Activated T-helper 17 cell treated with anti-CD3 and anti-CD28 coated beads, Interleukin-2, amount 50 U/mL, for 72 hours (primary cell): Measurements from ENCODE around the gene GABRR2. TPM values are rescaled to one million over a fixed set of nuclear protein-coding genes. Genes with fewer than 3 reads are reported as not detected.

Experiments
- ATAC-seq: fragments of 150-1000 bp; cut with Tn5 transposase; replicated peaks from 2 replicates; pipeline ENCODE4 v1.10.0; 2021; ENCODE audit warnings: mild to moderate bottlenecking, moderate library complexity
- H3K27ac Mint-ChIP-seq: one replicate; pipeline ENCODE4 v1.8.0; 2022; ENCODE audit warnings: mixed read lengths
- H3K27me3 Mint-ChIP-seq: one replicate; pipeline ENCODE4 v1.8.0; 2022; ENCODE audit warnings: mixed read lengths
- H3K36me3 Mint-ChIP-seq: one replicate; pipeline ENCODE4 v1.8.0; 2022; ENCODE audit warnings: low read depth, mild to moderate bottlenecking, mixed read lengths
- H3K4me1 Mint-ChIP-seq: one replicate; pipeline ENCODE4 v1.8.0; 2022; ENCODE audit warnings: mixed read lengths
- H3K4me3 Mint-ChIP-seq: one replicate; pipeline ENCODE4 v1.8.0; 2022; ENCODE audit warnings: mild to moderate bottlenecking, mixed read lengths
- H3K9me3 Mint-ChIP-seq: one replicate; pipeline ENCODE4 v1.8.0; 2022; ENCODE audit warnings: mixed read lengths
- total RNA-seq, 2 donors: library from RNA; stranded (reverse); gene quantifications; one replicate each; pipeline ENCODE4 v1.2.3, GENCODE V29; 2022

Gene GABRR2
- total RNA-seq, 2 donors from 2014 or later: 0.64 to 0.71 TPM

GRCh38 chr6:89348372-89348771 is 33.3 kb upstream of the GABRR2 start:
- Mint-ChIP-seq H3K27me3 (no peaks in the 10 kb centered on the region), H3K27ac (no peak overlapping the region)

GRCh38 chr6:89347825-89348224 is 32.7 kb upstream of the GABRR2 start:
- Mint-ChIP-seq H3K4me3 (no peak overlapping the region), H3K4me1 (peaks cover 38% of the 10 kb centered on the region), H3K9me3 (no peaks in the 10 kb centered on the region), H3K27me3 (no peaks in the 10 kb centered on the region), H3K36me3 (peaks cover 19% of the 10 kb centered on the region), H3K27ac (no peak overlapping the region)
- ATAC-seq: no peak

More at GRCh38 chr6:89348372-89348771, 33.3 kb upstream of the GABRR2 start:
- Mint-ChIP-seq H3K9me3 (no peaks in the 10 kb centered on the region), H3K4me3 (no peak overlapping the region), H3K4me1 (peaks cover 39% of the 10 kb centered on the region), H3K36me3 (peaks cover 14% of the 10 kb centered on the region)
- ATAC-seq: no peak

- no peak for ATAC-seq
Measured at GRCh38 chr6:89346433-89346832, 31.3 kb upstream of the GABRR2 start.

GRCh38 chr6:89339565-89339964 is 24.5 kb upstream of the GABRR2 start:
- Mint-ChIP-seq H3K27me3 (no peaks in the 10 kb centered on the region), H3K27ac (no peak overlapping the region), H3K4me1 (peaks cover 5% of the 10 kb centered on the region), H3K36me3 (peaks cover 81% of the 10 kb centered on the region), H3K4me3 (no peak overlapping the region), H3K9me3 (no peaks in the 10 kb centered on the region)
- no peak for ATAC-seq

More at GRCh38 chr6:89346433-89346832, 31.3 kb upstream of the GABRR2 start:
- Mint-ChIP-seq H3K4me3 (no peak overlapping the region), H3K9me3 (no peaks in the 10 kb centered on the region), H3K4me1 (peaks cover 38% of the 10 kb centered on the region), H3K27ac (peak overlapping the region; percentile 26), H3K36me3 (peaks cover 25% of the 10 kb centered on the region), H3K27me3 (no peaks in the 10 kb centered on the region)

DNA sequence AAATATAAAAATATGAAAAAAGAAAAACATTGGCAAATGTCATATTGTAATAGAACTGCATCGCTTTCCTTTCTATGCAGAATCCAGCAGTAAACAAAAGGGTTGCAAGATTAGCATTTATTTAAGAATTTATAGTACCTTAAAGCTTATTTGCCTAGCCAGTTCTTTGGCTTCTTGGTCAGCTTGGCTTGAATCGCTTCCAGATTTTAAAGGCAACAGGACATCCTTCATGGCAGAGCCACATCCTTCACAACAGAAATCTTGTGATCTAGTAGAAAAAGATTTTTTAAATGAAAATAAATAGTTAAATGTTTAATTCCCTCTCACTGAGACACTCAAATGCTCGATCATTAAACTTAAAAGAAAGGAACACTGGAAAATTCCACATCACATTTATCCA is 20.1 kb upstream of the GABRR2 start:
- H3K4me1 Mint-ChIP-seq: no peaks in the 10 kb centered on the region
- H3K4me3 Mint-ChIP-seq: no peak overlapping the region
- no peaks in the 10 kb centered on the region for H3K9me3 Mint-ChIP-seq
- no peaks in the 10 kb centered on the region for H3K27me3 Mint-ChIP-seq
- peaks cover 79% of the 10 kb centered on the region for H3K36me3 Mint-ChIP-seq
- H3K27ac Mint-ChIP-seq: no peak overlapping the region
- no peak for ATAC-seq

GRCh38 chr6:89330910-89331309 is 15.8 kb upstream of the GABRR2 start:
- Mint-ChIP-seq H3K4me1 (no peaks in the 10 kb centered on the region), H3K4me3 (no peak overlapping the region), H3K36me3 (peaks cover 77% of the 10 kb centered on the region), H3K9me3 (no peaks in the 10 kb centered on the region), H3K27ac (no peak overlapping the region), H3K27me3 (no peaks in the 10 kb centered on the region)
- no peak for ATAC-seq

DNA sequence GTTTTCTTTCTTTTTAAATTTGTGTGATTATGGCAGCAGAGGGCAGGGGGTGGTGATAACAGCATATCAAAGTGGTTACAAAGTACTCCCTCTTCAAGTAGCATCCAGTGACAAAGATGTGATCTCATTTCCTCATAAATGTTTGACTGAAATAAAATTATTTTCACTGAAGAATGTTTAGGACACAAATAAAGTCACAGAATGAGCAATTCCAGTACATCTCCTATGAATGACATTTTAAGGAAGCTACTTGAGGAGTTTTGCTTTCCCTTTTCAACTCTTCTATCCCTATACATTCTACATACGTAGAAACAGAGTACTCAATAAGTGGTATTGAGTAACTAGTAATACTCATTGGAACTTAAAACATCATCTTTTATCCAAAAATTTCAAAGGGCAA is 13.9 kb upstream of the GABRR2 start:
- no peaks in the 10 kb centered on the region for H3K9me3 Mint-ChIP-seq
- peak overlapping the region; percentile 77 for H3K27ac Mint-ChIP-seq
- no peaks in the 10 kb centered on the region for H3K27me3 Mint-ChIP-seq
- no peak for ATAC-seq
- H3K36me3 Mint-ChIP-seq: peaks cover 62% of the 10 kb centered on the region
- H3K4me1 Mint-ChIP-seq: no peaks in the 10 kb centered on the region
- no peak overlapping the region for H3K4me3 Mint-ChIP-seq

DNA sequence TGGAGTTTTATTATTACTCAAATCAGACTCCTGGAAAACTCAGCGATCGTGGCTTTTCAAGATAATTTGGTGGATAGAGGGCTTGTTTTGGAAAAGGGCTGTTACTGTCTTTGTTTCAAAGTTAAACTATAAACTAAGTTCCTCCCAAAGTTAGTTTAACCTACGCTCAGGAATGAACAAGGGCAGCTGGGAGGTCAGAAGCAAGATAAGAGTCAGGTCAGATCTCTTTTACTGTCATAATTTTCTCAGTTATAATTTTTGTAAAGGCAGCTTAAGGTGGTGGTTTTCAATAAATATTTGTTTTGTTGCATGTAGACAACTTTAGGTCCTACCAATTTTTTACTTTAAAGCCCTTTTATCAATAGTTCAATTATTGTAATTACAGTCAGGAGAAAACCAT is 9.2 kb upstream of the GABRR2 start:
- ATAC-seq: no peak
- Mint-ChIP-seq H3K27ac (no peak overlapping the region), H3K4me3 (no peak overlapping the region), H3K9me3 (no peaks in the 10 kb centered on the region), H3K36me3 (peaks cover 31% of the 10 kb centered on the region), H3K27me3 (no peaks in the 10 kb centered on the region), H3K4me1 (no peaks in the 10 kb centered on the region)

DNA sequence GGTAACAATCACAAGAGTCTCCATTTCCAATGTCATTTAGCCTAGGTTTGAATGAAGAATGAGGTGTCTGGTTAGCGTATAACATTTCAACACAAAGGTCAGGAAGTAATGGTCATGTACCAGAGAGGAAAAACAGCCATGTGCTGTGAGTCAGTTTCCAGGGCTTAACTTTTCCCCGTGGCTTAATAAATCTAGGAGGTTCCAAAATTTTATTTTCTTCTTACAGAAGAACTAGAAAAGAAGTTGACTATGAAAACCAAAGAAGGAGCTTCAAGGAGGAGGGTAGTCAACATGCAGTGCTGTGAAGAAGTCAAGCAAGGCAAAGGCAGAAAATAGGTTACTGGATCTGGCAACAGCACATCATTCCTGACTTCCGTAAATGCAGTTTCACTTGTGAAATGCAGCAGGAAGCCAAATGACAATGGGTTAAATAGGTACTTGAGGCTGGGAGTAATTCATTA is 8.4 kb upstream of the GABRR2 start:
- H3K9me3 Mint-ChIP-seq: no peaks in the 10 kb centered on the region
- ATAC-seq: no peak
- peaks cover 23% of the 10 kb centered on the region for H3K36me3 Mint-ChIP-seq
- no peaks in the 10 kb centered on the region for H3K27me3 Mint-ChIP-seq
- no peak overlapping the region for H3K27ac Mint-ChIP-seq
- H3K4me3 Mint-ChIP-seq: no peak overlapping the region
- H3K4me1 Mint-ChIP-seq: no peaks in the 10 kb centered on the region

- no peak overlapping the region for H3K4me3 Mint-ChIP-seq
- ATAC-seq: no peak
- H3K4me1 Mint-ChIP-seq: no peaks in the 10 kb centered on the region
- H3K36me3 Mint-ChIP-seq: peaks cover 5% of the 10 kb centered on the region
- no peaks in the 10 kb centered on the region for H3K27me3 Mint-ChIP-seq
- H3K27ac Mint-ChIP-seq: no peak overlapping the region
- H3K9me3 Mint-ChIP-seq: no peaks in the 10 kb centered on the region
Measured at GRCh38 chr6:89321131-89321970, 6.3 kb upstream of the GABRR2 start.

DNA sequence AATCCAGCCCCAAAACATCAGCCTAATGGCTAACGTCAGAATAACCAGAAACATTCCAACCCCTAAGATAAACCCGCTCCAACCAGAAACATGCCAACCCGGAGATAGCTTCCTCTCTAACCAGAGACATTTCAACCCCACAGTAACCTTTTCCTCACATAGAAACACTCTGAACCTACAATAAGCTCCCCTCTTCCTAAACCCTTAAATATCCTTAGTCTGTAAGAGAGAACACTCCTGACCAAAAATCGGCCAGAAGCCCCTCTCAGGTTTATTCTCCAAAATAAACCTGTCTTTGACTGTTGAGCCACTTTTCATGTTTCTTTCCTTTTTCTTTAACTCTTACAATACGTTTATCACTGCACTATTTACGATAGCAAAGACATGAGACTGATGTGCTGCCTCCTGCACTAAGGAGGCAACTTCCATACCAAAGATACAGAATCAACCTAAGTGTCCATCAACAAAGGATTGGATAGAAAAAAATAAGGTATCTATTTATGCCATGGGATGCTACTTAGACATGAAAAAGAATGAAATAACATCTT is 5.0 kb upstream of the GABRR2 start:
- Mint-ChIP-seq H3K27me3 (no peaks in the 10 kb centered on the region), H3K27ac (no peak overlapping the region), H3K4me1 (no peaks in the 10 kb centered on the region), H3K36me3 (peaks cover 5% of the 10 kb centered on the region), H3K4me3 (no peak overlapping the region), H3K9me3 (no peaks in the 10 kb centered on the region)
- no peak for ATAC-seq

GRCh38 chr6:89317067-89317466 is 2.0 kb upstream of the GABRR2 start:
- Mint-ChIP-seq H3K27ac (no peak overlapping the region), H3K9me3 (no peaks in the 10 kb centered on the region)

GRCh38 chr6:89314692-89315091 is 407 bp downstream of the GABRR2 start:
- no peaks in the 10 kb centered on the region for H3K27me3 Mint-ChIP-seq
- no peak overlapping the region for H3K4me3 Mint-ChIP-seq
- no peaks in the 10 kb centered on the region for H3K4me1 Mint-ChIP-seq
- peaks cover 5% of the 10 kb centered on the region for H3K36me3 Mint-ChIP-seq
- H3K27ac Mint-ChIP-seq: no peak overlapping the region
- ATAC-seq: no peak
- no peaks in the 10 kb centered on the region for H3K9me3 Mint-ChIP-seq

More at GRCh38 chr6:89317067-89317466, 2.0 kb upstream of the GABRR2 start:
- ATAC-seq: no peak
- H3K4me1 Mint-ChIP-seq: no peaks in the 10 kb centered on the region
- H3K27me3 Mint-ChIP-seq: no peaks in the 10 kb centered on the region
- peaks cover 5% of the 10 kb centered on the region for H3K36me3 Mint-ChIP-seq
- no peak overlapping the region for H3K4me3 Mint-ChIP-seq

- Mint-ChIP-seq H3K4me1 (no peaks in the 10 kb centered on the region), H3K36me3 (peaks cover 5% of the 10 kb centered on the region), H3K4me3 (no peak overlapping the region), H3K27ac (no peak overlapping the region), H3K27me3 (no peaks in the 10 kb centered on the region), H3K9me3 (no peaks in the 10 kb centered on the region)
- no peak for ATAC-seq
Measured at GRCh38 chr6:89313006-89313405, 2.1 kb downstream of the GABRR2 start.

GRCh38 chr6:89311853-89312531 is 3.1 kb downstream of the GABRR2 start:
- ATAC-seq: no peak
- H3K4me3 Mint-ChIP-seq: no peak overlapping the region
- peak overlapping the region; percentile 12 for H3K27ac Mint-ChIP-seq
- no peaks in the 10 kb centered on the region for H3K9me3 Mint-ChIP-seq
- H3K4me1 Mint-ChIP-seq: no peaks in the 10 kb centered on the region
- no peaks in the 10 kb centered on the region for H3K27me3 Mint-ChIP-seq
- H3K36me3 Mint-ChIP-seq: peaks cover 5% of the 10 kb centered on the region
